ENCODE results near the gene RPS6KC1. TPM values are rescaled to one million over a fixed set of nuclear protein-coding genes. Genes with fewer than 3 reads are reported as not detected.

The RPS6KC1 gene
- total and polyA plus RNA-seq, 2 donors (not counting 3 experiments of a cell fraction or from before 2014, with no cell fraction given), result 5.1 to 18.6 TPM

DNA sequence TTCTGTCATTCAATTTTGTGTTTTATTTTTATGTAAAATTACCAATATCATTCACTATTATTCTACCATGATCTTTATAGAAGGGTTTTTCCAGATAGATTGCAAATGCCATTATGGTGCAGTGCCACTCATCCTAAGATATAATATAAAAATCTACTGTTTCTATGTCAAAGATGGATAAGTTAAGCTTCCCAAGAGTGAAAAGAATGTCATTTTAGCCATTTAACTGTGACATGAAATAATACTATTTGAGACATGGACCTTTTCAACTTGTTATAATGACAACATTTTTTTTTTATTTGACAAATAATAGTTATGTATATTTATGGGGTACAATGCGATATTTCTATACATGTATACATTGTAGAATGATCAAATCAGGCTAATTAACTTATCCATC is 224.3 kb downstream of the RPS6KC1 start:
- intact Hi-C loops (cut with micrococcal nuclease) (no loop called here), dilution Hi-C loops (cut with MboI; ENCODE audit: extremely low pct_ligation_motif_present, low sequenced_read_pairs) (no loop called here)
- H3K9me3 ChIP-seq (replicated peaks; ENCODE audit: control insufficient read depth, insufficient read depth, low read length), result no peaks in the 10 kb centered on the region
- H3K36me3 ChIP-seq (ENCODE audit: control insufficient read depth in 2 of 2, extremely low read depth in 1 of 2, insufficient read depth in 2 of 2, low read length in 2 of 2), result no peaks in the 10 kb centered on the region
- FAIRE-seq (no peak), DNase-seq (ENCODE audit: low read depth, low spot score) (no peak)
- ChIA-PET CTCF (interaction anchor here (1.8 kb wide), 1 partner anchor 11 kb away, joined by 10 read pairs; no protein-coding TSS in a partner anchor), POLR2A (no interaction called here)
- TF ChIP-seq, protein P1, sequence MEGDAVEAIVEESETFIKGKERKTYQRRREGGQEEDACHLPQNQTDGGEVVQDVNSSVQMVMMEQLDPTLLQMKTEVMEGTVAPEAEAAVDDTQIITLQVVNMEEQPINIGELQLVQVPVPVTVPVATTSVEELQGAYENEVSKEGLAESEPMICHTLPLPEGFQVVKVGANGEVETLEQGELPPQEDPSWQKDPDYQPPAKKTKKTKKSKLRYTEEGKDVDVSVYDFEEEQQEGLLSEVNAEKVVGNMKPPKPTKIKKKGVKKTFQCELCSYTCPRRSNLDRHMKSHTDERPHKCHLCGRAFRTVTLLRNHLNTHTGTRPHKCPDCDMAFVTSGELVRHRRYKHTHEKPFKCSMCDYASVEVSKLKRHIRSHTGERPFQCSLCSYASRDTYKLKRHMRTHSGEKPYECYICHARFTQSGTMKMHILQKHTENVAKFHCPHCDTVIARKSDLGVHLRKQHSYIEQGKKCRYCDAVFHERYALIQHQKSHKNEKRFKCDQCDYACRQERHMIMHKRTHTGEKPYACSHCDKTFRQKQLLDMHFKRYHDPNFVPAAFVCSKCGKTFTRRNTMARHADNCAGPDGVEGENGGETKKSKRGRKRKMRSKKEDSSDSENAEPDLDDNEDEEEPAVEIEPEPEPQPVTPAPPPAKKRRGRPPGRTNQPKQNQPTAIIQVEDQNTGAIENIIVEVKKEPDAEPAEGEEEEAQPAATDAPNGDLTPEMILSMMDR (IDR thresholded peaks at IDR 0.05; ENCODE audit: extremely low read depth in 1 of 2, insufficient read depth in 1 of 2, low read depth in 1 of 2, low read length in 2 of 2), result no peak
- TF ChIP-seq EZH2 (IDR thresholded peaks at IDR 0.05; ENCODE audit: borderline replicate concordance, low read depth, low read length, severe bottlenecking), result no peak
- TF ChIP-seq JUN (IDR thresholded peaks at IDR 0.05; ENCODE audit: borderline replicate concordance, insufficient read depth, insufficient read length, low read depth), result no peak
- TF ChIP-seq MYC (IDR thresholded peaks at IDR 0.05; ENCODE audit: low read depth, low read length), result no peak
- TF ChIP-seq, protein P2, sequence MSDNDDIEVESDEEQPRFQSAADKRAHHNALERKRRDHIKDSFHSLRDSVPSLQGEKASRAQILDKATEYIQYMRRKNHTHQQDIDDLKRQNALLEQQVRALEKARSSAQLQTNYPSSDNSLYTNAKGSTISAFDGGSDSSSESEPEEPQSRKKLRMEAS (IDR thresholded peaks at IDR 0.05; ENCODE audit: insufficient read depth, insufficient read length), result no peak
- TF ChIP-seq GATA2 (IDR thresholded peaks at IDR 0.05; ENCODE audit: insufficient read depth, insufficient read length, low read depth, low read length), result no peak
- no peak for TF ChIP-seq FOS (IDR thresholded peaks at IDR 0.05; ENCODE audit: borderline replicate concordance, insufficient read depth, low read length)
- no peak for TF ChIP-seq POLR2A (IDR thresholded peaks at IDR 0.05; ENCODE audit: low read depth, low read length)
- no peak for TF ChIP-seq POLR2AphosphoS5 (IDR thresholded peaks at IDR 0.05; ENCODE audit: insufficient read depth, low read depth, low read length)
- no peaks in the 10 kb centered on the region for H3K9me1 ChIP-seq (replicated peaks; ENCODE audit: control insufficient read depth, extremely low read depth, insufficient read depth, low read length)
- H3K27me3 ChIP-seq (ENCODE audit: control insufficient read depth in 2 of 2, insufficient read depth in 2 of 2, low read length in 2 of 2), result no peaks in the 10 kb centered on the region
- no peaks in the 10 kb centered on the region for H4K20me1 ChIP-seq (replicated peaks; ENCODE audit: control insufficient read depth, extremely low read depth, insufficient read depth, low read length)
- no peak overlapping the region for H3K27ac ChIP-seq (ENCODE audit: insufficient read depth, low read depth, low read length)
- H2AFZ ChIP-seq (ENCODE audit: low read depth, low read length), result no peak overlapping the region
- H3K4me2 ChIP-seq (ENCODE audit: insufficient read depth, low read length), result no peak overlapping the region
- H3K4me3 ChIP-seq (replicated peaks in 1 of 3; ENCODE audit: insufficient read depth in 1 of 3, low read depth in 1 of 3, low read length in 3 of 3), result no peak overlapping the region
- no peak overlapping the region for H3K9ac ChIP-seq (replicated peaks; ENCODE audit: extremely low read depth, insufficient read depth, low read length)
- no peaks in the 10 kb centered on the region for H3K79me2 ChIP-seq (ENCODE audit: control insufficient read depth, insufficient read depth, low read length)
- H3K4me1 ChIP-seq (ENCODE audit: control insufficient read depth, extremely low read depth, insufficient read depth, low read length), result peaks cover 2% of the 10 kb centered on the region
- BruUV-seq (replicated peaks), result no TSS peak

Data from endothelial cell of umbilical vein (primary cell).